OCI-LY1 (cell line): Measurements from ENCODE around the gene NPEPPS.
"Not testable (repeated sequence)": the region's sequence is repeated elsewhere in the genome, so short reads cannot be mapped to it uniquely, and the experiment has no call there.

ENCODE experiments used
- H2AFZ ChIP-seq: fragments of 200-600 bp; sonication (generic), shearing (Covaris generic); 2 replicates; pipeline ENCODE4 v1.6.0; 2014; ENCODE audit warnings: antibody characterized with exemption, mild to moderate bottlenecking, low read length
- H3F3A ChIP-seq: fragments of 200-600 bp; sonication (generic), shearing (Covaris generic); 2 replicates; pipeline ENCODE4 v1.6.0; 2014; ENCODE audit warnings: mild to moderate bottlenecking, antibody characterized with exemption, low read length, moderate library complexity; ENCODE audit not compliant: insufficient read depth
- H3K27ac ChIP-seq: fragments of 200-600 bp; sonication (generic); 2 replicates; pipeline ENCODE4 v1.5.1; 2014; ENCODE audit warnings: low read length, mixed run types, mild to moderate bottlenecking, low read depth; ENCODE audit not compliant: poor library complexity, severe bottlenecking
- H3K27me3 ChIP-seq: fragments of 200-600 bp; sonication (generic); 2 replicates; pipeline ENCODE4 v1.6.0; 2014; ENCODE audit warnings: antibody characterized with exemption, mild to moderate bottlenecking, low read length, moderate library complexity; ENCODE audit not compliant: insufficient read depth
- H3K36me3 ChIP-seq: fragments of 200-600 bp; sonication (generic); 2 replicates; pipeline ENCODE4 v1.6.1; 2014; ENCODE audit warnings: mild to moderate bottlenecking, antibody characterized with exemption, low read length, moderate library complexity, mixed read lengths; ENCODE audit not compliant: insufficient read depth
- H3K4me1 ChIP-seq: fragments of 200-600 bp; sonication (generic); 2 replicates; pipeline ENCODE4 v1.5.1; 2014; ENCODE audit warnings: mild to moderate bottlenecking, low read length, moderate library complexity; ENCODE audit not compliant: insufficient read depth, severe bottlenecking
- H3K4me2 ChIP-seq: fragments of 200-600 bp; sonication (generic), shearing (Covaris generic); 2 replicates; pipeline ENCODE4 v1.6.1; 2014; ENCODE audit warnings: low read length
- H3K4me3 ChIP-seq: fragments of 200-600 bp; sonication (generic); 2 replicates; pipeline ENCODE4 v1.5.1; 2014; ENCODE audit warnings: low read length, low read depth, mild to moderate bottlenecking, mixed read lengths; ENCODE audit not compliant: poor library complexity, severe bottlenecking
- H3K79me2 ChIP-seq: fragments of 200-600 bp; shearing (Covaris generic); 2 replicates; pipeline ENCODE4 v1.6.1; 2016; ENCODE audit warnings: mixed run types, low read length, mixed read lengths; ENCODE audit not compliant: insufficient read depth
- H3K9ac ChIP-seq: fragments of 200-600 bp; sonication (generic), shearing (Covaris generic); 2 replicates; pipeline ENCODE4 v1.6.1; 2014; ENCODE audit warnings: mild to moderate bottlenecking, low read length, mixed read lengths
- H3K9me2 ChIP-seq: fragments of 200-600 bp; sonication (generic), shearing (Covaris generic); 2 replicates; pipeline ENCODE4 v1.6.1; 2014; ENCODE audit warnings: low read depth, mild to moderate bottlenecking, low read length, mixed read lengths
- H3K9me3 ChIP-seq: fragments of 200-600 bp; shearing (Covaris generic); 2 replicates; pipeline ENCODE4 v1.6.1; 2014; ENCODE audit warnings: low read length, mixed read lengths
- H4K20me1 ChIP-seq: fragments of 200-600 bp; sonication (generic), shearing (Covaris generic); 2 replicates; pipeline ENCODE4 v1.6.0; 2016; ENCODE audit warnings: mild to moderate bottlenecking, low read length; ENCODE audit not compliant: insufficient read depth

NPEPPS gene

GRCh38 chr17:47502776-47503455 lies 28.0 kb upstream of the NPEPPS start:
- H3K4me2 ChIP-seq, H3K9me3 ChIP-seq, H3K36me3 ChIP-seq, H3F3A ChIP-seq, H3K79me2 ChIP-seq, H3K4me3 ChIP-seq, H3K9me2 ChIP-seq, H4K20me1 ChIP-seq, H3K27me3 ChIP-seq, H3K9ac ChIP-seq, H2AFZ ChIP-seq: not testable (repeated sequence)
- Histone ChIP-seq H3K4me1 (peaks cover 24% of the 10 kb centered on the region), H3K27ac (peak overlapping the region; percentile 32)

- not testable (repeated sequence) for H3K4me1 ChIP-seq, H2AFZ ChIP-seq, H3K4me3 ChIP-seq
Measured at GRCh38 chr17:47511701-47512146, 19.2 kb upstream of the NPEPPS start.

GRCh38 chr17:47513301-47513700 lies 17.6 kb upstream of the NPEPPS start:
- not testable (repeated sequence) for H3K4me2 ChIP-seq, H3K9me3 ChIP-seq, H3K9ac ChIP-seq, H3K27me3 ChIP-seq, H3K79me2 ChIP-seq, H4K20me1 ChIP-seq, H3K4me1 ChIP-seq, H3K36me3 ChIP-seq, H3F3A ChIP-seq, H3K9me2 ChIP-seq, H2AFZ ChIP-seq, H3K27ac ChIP-seq, H3K4me3 ChIP-seq

More at GRCh38 chr17:47511701-47512146, 19.2 kb upstream of the NPEPPS start:
- not testable (repeated sequence) for H3F3A ChIP-seq, H3K9me3 ChIP-seq, H3K9me2 ChIP-seq, H3K4me2 ChIP-seq, H3K27me3 ChIP-seq, H3K9ac ChIP-seq, H3K27ac ChIP-seq, H3K79me2 ChIP-seq, H4K20me1 ChIP-seq, H3K36me3 ChIP-seq

- H3K4me2 ChIP-seq, H3K27ac ChIP-seq, H3K36me3 ChIP-seq, H3K9me2 ChIP-seq, H3K27me3 ChIP-seq, H3K4me1 ChIP-seq, H3K4me3 ChIP-seq, H3F3A ChIP-seq, H3K79me2 ChIP-seq, H4K20me1 ChIP-seq, H3K9ac ChIP-seq, H3K9me3 ChIP-seq, H2AFZ ChIP-seq: not testable (repeated sequence)
Measured at GRCh38 chr17:47518880-47519279, 12.0 kb upstream of the NPEPPS start.

- H3K4me3 ChIP-seq, H3F3A ChIP-seq, H3K79me2 ChIP-seq, H3K27ac ChIP-seq, H2AFZ ChIP-seq, H3K9me3 ChIP-seq, H3K27me3 ChIP-seq, H3K36me3 ChIP-seq, H3K9me2 ChIP-seq, H3K4me2 ChIP-seq, H3K9ac ChIP-seq, H4K20me1 ChIP-seq, H3K4me1 ChIP-seq: not testable (repeated sequence)
Measured at GRCh38 chr17:47519365-47519764, 11.5 kb upstream of the NPEPPS start.

- H3K4me2 ChIP-seq, H3K9me3 ChIP-seq, H3K36me3 ChIP-seq, H4K20me1 ChIP-seq, H3K27ac ChIP-seq, H3K27me3 ChIP-seq, H3F3A ChIP-seq, H3K4me1 ChIP-seq, H3K4me3 ChIP-seq, H2AFZ ChIP-seq, H3K9ac ChIP-seq, H3K9me2 ChIP-seq, H3K79me2 ChIP-seq: not testable (repeated sequence)
Measured at GRCh38 chr17:47520279-47520678, 10.6 kb upstream of the NPEPPS start.

GRCh38 chr17:47521434-47521833 lies 9.5 kb upstream of the NPEPPS start:
- H3K27ac ChIP-seq, H4K20me1 ChIP-seq, H3K4me3 ChIP-seq, H3K9ac ChIP-seq, H3K36me3 ChIP-seq, H3K79me2 ChIP-seq, H2AFZ ChIP-seq, H3K4me1 ChIP-seq, H3K9me2 ChIP-seq, H3K27me3 ChIP-seq, H3K9me3 ChIP-seq, H3F3A ChIP-seq, H3K4me2 ChIP-seq: not testable (repeated sequence)

- H2AFZ ChIP-seq, H3K9me2 ChIP-seq, H3K4me3 ChIP-seq, H3K36me3 ChIP-seq, H3K4me1 ChIP-seq, H3K9ac ChIP-seq, H3K4me2 ChIP-seq, H3K27ac ChIP-seq, H3F3A ChIP-seq, H3K79me2 ChIP-seq, H4K20me1 ChIP-seq, H3K9me3 ChIP-seq, H3K27me3 ChIP-seq: not testable (repeated sequence)
Measured at GRCh38 chr17:47522341-47522740, 8.6 kb upstream of the NPEPPS start.
